Neuronal stem cell (in vitro differentiated cells): ENCODE data around the gene RIPOR1.
"Not testable (repeated sequence)": the region's sequence is repeated elsewhere in the genome, so short reads cannot be mapped to it uniquely, and the experiment has no call there.

Experiments
- DNase-seq: peaks from one replicate; pipeline ENCODE4 v3.0.0-alpha.2; 2013; ENCODE audit warnings: low spot score
- H2AFZ ChIP-seq: one replicate; pipeline ENCODE4 v1.6.1; 2013; ENCODE audit warnings: mild to moderate bottlenecking, low read length, inconsistent platforms
- H2AK5ac ChIP-seq: 2 replicates; pipeline ENCODE4 v1.6.1; 2013; ENCODE audit warnings: low read depth, mild to moderate bottlenecking, inconsistent platforms, low read length, moderate library complexity, mixed read lengths
- H2BK120ac ChIP-seq: 2 replicates; pipeline ENCODE4 v1.6.1; 2013; ENCODE audit warnings: low read depth, mild to moderate bottlenecking, inconsistent platforms, low read length, moderate library complexity, mixed read lengths
- H2BK12ac ChIP-seq: one replicate; pipeline ENCODE4 v1.6.1; 2013; ENCODE audit warnings: low read length, inconsistent platforms
- H2BK15ac ChIP-seq: 2 replicates; pipeline ENCODE4 v1.6.1; 2013; ENCODE audit warnings: mild to moderate bottlenecking, low read length, inconsistent platforms, mixed read lengths
- H2BK5ac ChIP-seq: one replicate; pipeline ENCODE4 v1.6.1; 2013; ENCODE audit warnings: inconsistent platforms, mild to moderate bottlenecking, low read length, moderate library complexity
- H3K14ac ChIP-seq: one replicate; pipeline ENCODE4 v1.6.1; 2013; ENCODE audit warnings: low read length, inconsistent platforms
- H3K18ac ChIP-seq: 2 replicates; pipeline ENCODE4 v1.6.1; 2013; ENCODE audit warnings: low read length, inconsistent platforms
- H3K23ac ChIP-seq: 2 replicates; pipeline ENCODE4 v1.6.1; 2013; ENCODE audit warnings: low read depth, mild to moderate bottlenecking, mixed read lengths, low read length, inconsistent platforms; ENCODE audit not compliant: poor library complexity
- H3K27ac ChIP-seq: replicated peaks from 3 replicates; pipeline ENCODE4 v1.5.1; 2013; ENCODE audit warnings: low read length, inconsistent platforms
- H3K27me3 ChIP-seq, 3 experiments: 2 replicates each; pipeline ENCODE4 v1.6.1; 2013; ENCODE audit warnings: low read length in 3 of 3, mild to moderate bottlenecking in 2 of 3, inconsistent platforms in 1 of 3, low read depth in 1 of 3, mixed read lengths in 1 of 3, moderate library complexity in 1 of 3; ENCODE audit not compliant: control insufficient read depth in 3 of 3, insufficient read depth in 3 of 3
- H3K36me3 ChIP-seq, 2 donors: replicated peaks in 1 of 2; 2 replicates each; pipeline ENCODE4 v1.6.1; 2013; ENCODE audit warnings: low read length in 2 of 2; ENCODE audit not compliant: control insufficient read depth in 2 of 2, insufficient read depth in 2 of 2
- H3K4ac ChIP-seq: 2 replicates; pipeline ENCODE4 v1.6.1; 2013; ENCODE audit warnings: inconsistent platforms, mild to moderate bottlenecking, low read length, moderate library complexity
- H3K4me1 ChIP-seq, 2 donors: 1 replicate in 1 of 2; 2 replicates in 1 of 2; pipeline ENCODE4 v1.6.1; 2013; ENCODE audit warnings: low read length in 2 of 2, low read depth in 1 of 2; ENCODE audit not compliant: control insufficient read depth in 2 of 2, insufficient read depth in 1 of 2
- H3K4me2 ChIP-seq: one replicate; pipeline ENCODE4 v1.6.1; 2013; ENCODE audit warnings: mild to moderate bottlenecking, low read length, inconsistent platforms; ENCODE audit not compliant: insufficient read depth, poor library complexity, severe bottlenecking
- H3K4me3 ChIP-seq, 2 donors: 2 replicates each; pipeline ENCODE4 v1.5.1; 2013; ENCODE audit warnings: low read length in 2 of 2, mild to moderate bottlenecking in 2 of 2, inconsistent platforms in 1 of 2, moderate library complexity in 1 of 2
- H3K79me1 ChIP-seq: one replicate; pipeline ENCODE4 v1.6.1; 2013; ENCODE audit warnings: low read depth, mild to moderate bottlenecking, inconsistent platforms, low read length, moderate library complexity
- H3K9ac ChIP-seq: one replicate; pipeline ENCODE4 v1.6.1; 2013; ENCODE audit warnings: mild to moderate bottlenecking, low read depth, low read length, inconsistent platforms; ENCODE audit not compliant: poor library complexity
- H3K9me3 ChIP-seq, 2 donors: replicated peaks in 1 of 2; 2 replicates each; pipeline versions ENCODE3 to v1.6.1; 2013; ENCODE audit warnings: low read length in 2 of 2, mild to moderate bottlenecking in 2 of 2, inconsistent platforms in 1 of 2, low read depth in 1 of 2, mixed read lengths in 1 of 2, moderate library complexity in 1 of 2; ENCODE audit not compliant: control insufficient read depth in 2 of 2, insufficient read depth in 1 of 2
- H4K8ac ChIP-seq: one replicate; pipeline ENCODE4 v1.6.1; 2013; ENCODE audit warnings: low read depth, mild to moderate bottlenecking, inconsistent platforms, low read length, moderate library complexity
- H4K91ac ChIP-seq: one replicate; pipeline ENCODE4 v1.6.1; 2013; ENCODE audit warnings: low read length, low read depth, mild to moderate bottlenecking, inconsistent platforms; ENCODE audit not compliant: poor library complexity
- WGBS, 2 donors: extraction: QIAGEN DNeasy Blood & Tissue Kit; methylation state at CpG; one replicate each; pipeline ENCODE4 v1.1.7; 2013; ENCODE audit warnings: missing lambda C conversion rate in 2 of 2, mixed read lengths in 1 of 2; ENCODE audit not compliant: insufficient read length in 2 of 2, insufficient replicate concordance in 1 of 2; ENCODE audit errors: extremely low coverage in 2 of 2; 5-methylcytosine and 5-hydroxymethylcytosine counted together

The RIPOR1 gene

DNA sequence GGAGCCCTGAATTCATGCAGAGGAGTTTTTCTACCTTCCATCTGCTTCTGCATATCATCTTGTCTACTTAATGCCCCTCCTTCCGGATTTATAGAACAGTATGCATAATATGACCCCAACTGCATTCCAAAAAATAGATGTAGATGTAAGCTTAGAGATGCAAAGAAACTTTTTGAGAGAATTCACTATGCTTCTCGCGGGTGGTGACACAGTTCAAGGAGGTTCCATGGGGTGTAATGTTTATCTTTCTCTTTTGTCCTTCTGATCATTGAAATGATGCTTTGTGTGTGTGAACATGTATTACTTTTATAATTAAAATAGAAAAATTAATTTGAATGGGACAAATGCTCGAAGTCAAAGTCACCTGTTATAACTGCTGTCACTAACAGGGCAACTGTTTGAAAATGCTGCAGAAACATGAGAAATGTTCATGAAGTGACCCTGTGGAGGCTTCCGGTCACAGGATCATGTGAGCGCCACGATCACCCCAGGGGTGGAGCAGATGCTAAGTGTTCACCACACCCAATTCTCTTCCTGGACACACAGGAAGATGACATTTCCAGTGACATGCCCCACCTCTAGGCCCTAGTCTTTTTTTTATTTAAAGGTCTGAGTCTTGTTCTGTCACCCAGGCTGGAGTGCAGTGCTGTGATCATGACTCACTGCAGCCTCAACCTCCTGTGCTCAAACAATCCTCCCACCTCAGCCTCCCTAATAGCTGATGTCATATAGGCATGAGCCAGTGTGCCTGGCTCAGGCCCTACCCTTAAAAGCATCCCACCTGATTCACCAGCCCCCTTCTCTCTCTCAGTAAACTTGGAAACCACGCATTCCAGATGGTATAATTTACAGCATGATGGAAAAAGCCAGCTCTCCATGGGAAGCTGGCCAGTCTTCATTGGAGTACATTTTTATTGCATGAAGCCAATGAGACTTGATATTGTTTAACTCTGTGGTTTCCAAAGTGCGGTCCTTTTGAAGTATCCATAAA is 24.3 kb upstream of the RIPOR1 start:
- Histone ChIP-seq H2BK120ac (no peak overlapping the region), H3K36me3 (no peaks in the 10 kb centered on the region), H3K4ac (no peak overlapping the region), H3K23ac (no peak overlapping the region), H3K4me2 (no peak overlapping the region), H2BK12ac (no peak overlapping the region), H2BK15ac (no peak overlapping the region), H3K79me1 (no peaks in the 10 kb centered on the region), H3K9me3 (no peaks in the 10 kb centered on the region), H3K4me3 (no peak overlapping the region), H3K9ac (no peak overlapping the region), H3K18ac (no peak overlapping the region), H2BK5ac (no peak overlapping the region), H4K91ac (no peak overlapping the region), H3K14ac (no peak overlapping the region), H3K4me1 (no peaks in the 10 kb centered on the region), H3K27ac (no peak overlapping the region), H4K8ac (no peak overlapping the region), H2AK5ac (no peak overlapping the region), H2AFZ (no peak overlapping the region), H3K27me3 (no peaks in the 10 kb centered on the region)
- no CpG with 5 or more reads among the region's 9 CpGs for whole genome bisulfite sequencing, 2 donors
- no peak for DNase-seq

- H3K18ac ChIP-seq, result no peak overlapping the region
- H3K4me1 ChIP-seq, result no peaks in the 10 kb centered on the region
- H4K8ac ChIP-seq, result no peak overlapping the region
- H3K27me3 ChIP-seq, result no peaks in the 10 kb centered on the region
- H2AFZ ChIP-seq, result no peak overlapping the region
- no peak overlapping the region for H3K4me2 ChIP-seq
- H4K91ac ChIP-seq, result no peak overlapping the region
- no peak overlapping the region for H2BK120ac ChIP-seq
- no CpG with 5 or more reads among the region's 8 CpGs for WGBS, 2 donors
- H2BK5ac ChIP-seq, result no peak overlapping the region
- no peak for DNase-seq
- no peak overlapping the region for H3K27ac ChIP-seq
- H2BK12ac ChIP-seq, result no peak overlapping the region
- H2BK15ac ChIP-seq, result no peak overlapping the region
- no peak overlapping the region for H3K23ac ChIP-seq
- H2AK5ac ChIP-seq, result no peak overlapping the region
- no peak overlapping the region for H3K9ac ChIP-seq
- no peak overlapping the region for H3K4ac ChIP-seq
- no peaks in the 10 kb centered on the region for H3K79me1 ChIP-seq
- no peaks in the 10 kb centered on the region for H3K9me3 ChIP-seq
- no peaks in the 10 kb centered on the region for H3K36me3 ChIP-seq
- no peak overlapping the region for H3K14ac ChIP-seq
- no peak overlapping the region for H3K4me3 ChIP-seq
Measured at GRCh38 chr16:67506468-67506867, 22.2 kb upstream of the RIPOR1 start.

- Histone ChIP-seq H3K36me3 (no peaks in the 10 kb centered on the region), H4K91ac (no peak overlapping the region), H3K23ac (no peak overlapping the region), H3K18ac (peak overlapping the region; percentile 38), H2BK5ac (no peak overlapping the region), H4K8ac (peak overlapping the region; percentile 43), H2AFZ (no peak overlapping the region), H3K14ac (no peak overlapping the region), H2AK5ac (no peak overlapping the region), H3K4me3 (no peak overlapping the region), H3K4ac (peak overlapping the region; percentile 37), H3K79me1 (no peaks in the 10 kb centered on the region), H2BK15ac (no peak overlapping the region), H3K4me2 (no peak overlapping the region), H3K27ac (no peak overlapping the region), H3K27me3 (no peaks in the 10 kb centered on the region), H3K9ac (no peak overlapping the region), H2BK120ac (no peak overlapping the region), H3K9me3 (no peaks in the 10 kb centered on the region), H2BK12ac (no peak overlapping the region), H3K4me1 (no peaks in the 10 kb centered on the region)
- DNase-seq, result no peak
- no CpG with 5 or more reads among the region's 4 CpGs for WGBS, 2 donors
Measured at GRCh38 chr16:67509016-67509415, 19.6 kb upstream of the RIPOR1 start.

DNA sequence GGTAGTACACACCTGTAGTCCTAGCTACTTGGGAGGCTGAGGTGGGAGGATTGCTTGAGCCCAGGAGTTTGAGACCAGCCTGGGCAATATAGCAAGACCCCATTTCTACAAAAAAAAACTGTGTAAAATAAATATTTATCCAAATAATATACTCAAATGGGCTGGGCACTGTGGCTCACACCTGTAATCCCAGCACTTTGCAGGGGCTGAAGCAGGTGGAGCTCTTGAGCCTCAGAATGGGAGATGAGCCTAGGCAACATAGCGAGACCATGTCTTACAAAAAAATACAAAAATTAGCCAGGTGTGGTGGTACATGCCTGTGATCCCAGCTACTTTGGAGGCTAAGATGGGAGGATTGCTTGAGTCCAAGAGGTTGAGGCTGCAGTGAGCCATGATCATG is 14.7 kb upstream of the RIPOR1 start:
- not testable (repeated sequence) for H2BK15ac ChIP-seq, H3K4ac ChIP-seq, H3K18ac ChIP-seq, H2BK12ac ChIP-seq, H3K4me3 ChIP-seq, H3K9ac ChIP-seq, H2AK5ac ChIP-seq, H4K8ac ChIP-seq, H3K4me2 ChIP-seq, H3K27ac ChIP-seq, H2BK120ac ChIP-seq, H3K27me3 ChIP-seq, DNase-seq, H2AFZ ChIP-seq, H4K91ac ChIP-seq, H3K23ac ChIP-seq, H3K79me1 ChIP-seq, H3K14ac ChIP-seq, H3K4me1 ChIP-seq, H2BK5ac ChIP-seq, H3K36me3 ChIP-seq, H3K9me3 ChIP-seq
- WGBS, 2 donors, result no CpG with 5 or more reads among the region's 1 CpG
